ENCODE data around the gene CEBPZOS. TPM values are rescaled to one million over a fixed set of nuclear protein-coding genes. Genes with fewer than 3 reads are reported as not detected.
A peak's percentile ranks its signal among the peaks of the same experiment; 100 is the strongest.

The CEBPZOS gene
- total and polyA plus RNA-seq, 9 of the 15 experiments (the other 6 are each of a cell fraction or from before 2014, with no cell fraction given) = 21.7 to 64.8 (median 46.7) TPM

GRCh38 chr2:37156071-37156856 is 40.0 kb upstream of the CEBPZOS start (continued):
- TF ChIP-seq PATZ1 (CRISPR knock-in tag; IDR thresholded peaks at IDR 0.05; ENCODE audit: borderline replicate concordance) = no peak
- no peak for TF ChIP-seq ZNF668 (CRISPR knock-in tag; IDR thresholded peaks at IDR 0.05)
- no peak for TF ChIP-seq DACH1 (IDR thresholded peaks at IDR 0.05; ENCODE audit: partially characterized antibody)
- no peak for TF ChIP-seq HINFP (tag; conservative IDR thresholded peaks at IDR 0.05; ENCODE audit: low read depth)
- TF ChIP-seq PKNOX1 (IDR thresholded peaks at IDR 0.05) = 0 out of 2 replicates have a peak, but pooled peaks have one; percentile 24
- no peak for TF ChIP-seq BACH1 (tag; IDR thresholded peaks at IDR 0.05)
- no peak for TF ChIP-seq TCF7 (IDR thresholded peaks at IDR 0.05; ENCODE audit: borderline replicate concordance)
- no peak for TF ChIP-seq TCFL5 (CRISPR knock-in tag; conservative IDR thresholded peaks at IDR 0.05)
- TF ChIP-seq ZFP30 (CRISPR knock-in tag; IDR thresholded peaks at IDR 0.05; ENCODE audit: borderline replicate concordance) = no peak
- TF ChIP-seq CTBP1 (IDR thresholded peaks at IDR 0.05; ENCODE audit: borderline replicate concordance) = peak; percentile 50; the same call in 1 of the 2 replicates
- TF ChIP-seq ZNF740 (CRISPR knock-in tag; IDR thresholded peaks at IDR 0.05) = no peak
- TF ChIP-seq ZNF740 (tag; IDR thresholded peaks at IDR 0.05) = no peak
- TF ChIP-seq RHOXF2B (CRISPR knock-in tag; conservative IDR thresholded peaks at IDR 0.05) = no peak
- no peak for TF ChIP-seq FOXO4 (CRISPR knock-in tag; IDR thresholded peaks at IDR 0.05)
- no peak for TF ChIP-seq THAP12 (CRISPR knock-in tag; IDR thresholded peaks at IDR 0.05)
- TF ChIP-seq NUFIP1 (IDR thresholded peaks at IDR 0.05; ENCODE audit: partially characterized antibody) = no peak
